22Rv1 (cell line): ENCODE results near the gene YES1.
A peak's percentile ranks its signal among the peaks of the same experiment; 100 is the strongest.
"Not testable (repeated sequence)": the region's sequence is repeated elsewhere in the genome, so short reads cannot be mapped to it uniquely, and the experiment has no call there.

ENCODE experiments used
- H3K27ac ChIP-seq: fragments of 450-650 bp; 2 replicates; pipeline ENCODE4 v1.5.1; 2017
- CTCF ChIP-seq: fragments of 450-650 bp; IDR thresholded peaks from 2 replicates; pipeline ENCODE4 v1.5.1; 2017; ENCODE audit warnings: mild to moderate bottlenecking
- ZFX ChIP-seq: fragments of 450-650 bp; IDR thresholded peaks from 2 replicates; pipeline ENCODE4 v1.6.1; 2017; ENCODE audit warnings: antibody characterized with exemption, borderline replicate concordance

YES1 gene

GRCh38 chr18:732371-732770 is 79.7 kb downstream of the YES1 start:
- TF ChIP-seq ZFX (no peak), CTCF (no peak)
- no peak overlapping the region for H3K27ac ChIP-seq

- no peak for TF ChIP-seq CTCF
- no peak for TF ChIP-seq ZFX
- no peak overlapping the region for H3K27ac ChIP-seq
These were observed 80.9 kb downstream of the YES1 start for GRCh38 chr18:731185-731584.

GRCh38 chr18:730692-731091 is 81.3 kb downstream of the YES1 start:
- H3K27ac ChIP-seq, result no peak overlapping the region
- TF ChIP-seq ZFX, result no peak
- no peak for TF ChIP-seq CTCF

- peak; percentile 20 for TF ChIP-seq CTCF
These were observed 81.9 kb downstream of the YES1 start for GRCh38 chr18:730120-730519.

GRCh38 chr18:725646-726045 is 86.4 kb downstream of the YES1 start:
- TF ChIP-seq CTCF (no peak), ZFX (no peak)
- no peak overlapping the region for H3K27ac ChIP-seq

More at GRCh38 chr18:730120-730519, 81.9 kb downstream of the YES1 start:
- H3K27ac ChIP-seq, result not testable (repeated sequence)

- no peak overlapping the region for H3K27ac ChIP-seq
- TF ChIP-seq CTCF (no peak), ZFX (no peak)
These were observed 88.4 kb downstream of the YES1 start for GRCh38 chr18:723541-724080.

- H3K27ac ChIP-seq, result no peak overlapping the region
- no peak for TF ChIP-seq CTCF
- TF ChIP-seq ZFX, result no peak
These were observed 95.0 kb downstream of the YES1 start for GRCh38 chr18:717003-717402.
